A204.1 (cell line): ENCODE results near the gene KCNA3.

Source experiments
- FAIRE-seq: peaks from 2 replicates; lab custom pipeline; 2012; peaks lifted over from hg19 to GRCh38; lab: Jason Lieb, UNC

The KCNA3 gene

GRCh38 chr1:110674337-110675059 lies at the start of gene KCNA3:
Gene KCNA3, minus strand, starts transcription at chr1:110674940. Its CDS starts 131 bp downstream, at chr1:110674809.
- no peak for FAIRE-seq

DNA sequence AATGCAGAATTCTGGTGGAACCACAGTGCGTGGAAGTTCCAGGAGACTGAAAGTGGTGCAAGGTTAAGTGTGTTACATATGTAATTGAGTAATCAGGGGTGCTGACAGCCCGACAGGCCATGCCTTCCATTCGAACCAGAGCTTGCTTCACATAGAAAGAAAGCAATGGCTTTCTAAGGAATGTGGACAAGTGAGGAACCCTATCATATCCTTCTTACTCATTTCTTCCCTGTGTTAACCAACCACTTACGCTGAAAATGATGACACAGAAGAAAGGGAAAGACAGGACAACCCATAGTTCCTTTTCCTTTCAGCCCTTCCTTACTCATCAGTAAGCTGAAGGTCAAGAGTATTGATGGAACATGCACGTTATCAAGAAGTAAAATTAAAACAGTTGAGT lies 48.1 kb upstream of the KCNA3 start:
- FAIRE-seq = no peak

DNA sequence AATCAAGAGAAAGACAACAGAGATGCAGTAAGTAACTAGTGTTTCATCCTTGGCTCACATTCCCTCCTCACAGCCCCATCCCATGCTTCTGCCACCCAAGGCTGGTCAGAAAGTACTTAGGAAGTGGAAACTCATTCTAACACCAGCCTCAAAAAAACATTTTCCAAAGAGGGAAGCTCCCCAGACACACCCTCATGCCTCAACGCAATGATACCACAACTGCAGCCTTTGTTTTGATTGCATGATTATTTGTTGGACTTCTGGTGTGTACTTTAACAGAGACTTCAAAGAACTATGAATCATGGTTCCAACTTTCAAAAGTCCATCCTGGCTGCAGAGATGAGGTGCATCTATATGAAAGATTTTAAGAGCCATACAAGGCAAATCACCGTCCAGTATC lies 45.2 kb upstream of the KCNA3 start:
- no peak for FAIRE-seq

- no peak for FAIRE-seq
Observed at GRCh38 chr1:110718452-110718851, 43.7 kb upstream of the KCNA3 start.

GRCh38 chr1:110717179-110717578 lies 42.4 kb upstream of the KCNA3 start:
- FAIRE-seq = no peak

GRCh38 chr1:110714374-110714995 lies 39.7 kb upstream of the KCNA3 start:
- FAIRE-seq = no peak

GRCh38 chr1:110713221-110713620 lies 38.5 kb upstream of the KCNA3 start:
- no peak for FAIRE-seq

DNA sequence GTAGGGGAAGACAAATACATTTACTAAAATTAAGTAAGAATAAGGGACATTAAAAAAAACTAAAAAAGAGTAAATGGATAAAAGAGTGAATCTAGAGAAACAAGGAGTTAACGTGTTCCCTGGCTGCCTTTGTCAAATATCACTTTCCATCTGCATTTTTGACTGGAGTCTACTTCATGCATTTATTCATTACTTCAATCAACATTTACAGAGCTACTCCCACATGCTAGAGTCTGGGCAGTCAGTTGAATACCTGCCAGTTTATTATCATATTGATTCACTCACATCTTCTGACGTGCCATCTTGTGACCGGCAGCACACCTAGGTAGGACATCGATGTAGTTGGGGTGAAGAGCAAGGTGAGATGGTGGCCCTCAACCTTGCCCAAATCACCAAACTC lies 35.6 kb upstream of the KCNA3 start:
- no peak for FAIRE-seq

DNA sequence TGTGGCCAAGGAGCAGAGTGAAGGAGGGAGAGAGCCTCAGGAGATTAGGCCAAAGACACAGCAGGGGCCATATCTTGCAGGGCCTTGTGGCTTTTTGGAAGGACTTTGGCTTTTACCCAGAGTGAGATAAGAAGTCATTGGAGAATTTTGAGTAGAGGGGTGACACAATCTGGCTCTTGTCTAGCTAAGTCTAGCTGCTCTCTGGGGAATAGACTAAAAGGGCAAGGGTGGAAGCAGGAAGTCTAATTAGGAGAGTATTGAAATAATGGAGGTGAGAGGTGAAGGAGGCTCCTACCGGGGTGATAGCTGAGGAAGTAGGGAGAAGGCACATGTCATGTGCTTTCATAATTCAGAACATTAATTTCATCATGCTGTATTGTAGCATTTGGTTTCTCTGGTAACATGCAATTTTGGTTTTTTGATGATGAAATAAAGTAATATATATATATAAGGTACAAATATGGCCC lies 34.3 kb upstream of the KCNA3 start:
- no peak for FAIRE-seq

DNA sequence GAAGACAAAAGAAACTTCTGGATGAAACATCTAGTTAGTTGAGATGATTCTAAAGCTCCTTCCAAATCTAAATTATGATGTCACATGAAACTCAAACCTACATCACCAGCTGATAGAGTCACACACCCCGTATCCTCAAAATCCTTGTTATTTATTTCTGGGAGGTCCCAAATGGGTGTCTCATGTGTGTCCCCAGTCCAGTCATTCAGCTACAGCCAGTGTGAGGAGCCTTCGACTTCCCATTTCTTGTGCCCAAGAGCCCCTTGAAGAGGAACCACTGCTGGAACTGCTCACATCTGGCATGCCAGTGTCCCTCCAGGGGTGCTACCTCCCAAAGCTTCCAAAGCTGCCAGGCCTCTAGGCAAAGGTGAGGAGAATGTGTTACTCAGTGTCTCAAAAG lies 32.5 kb upstream of the KCNA3 start:
- no peak for FAIRE-seq

DNA sequence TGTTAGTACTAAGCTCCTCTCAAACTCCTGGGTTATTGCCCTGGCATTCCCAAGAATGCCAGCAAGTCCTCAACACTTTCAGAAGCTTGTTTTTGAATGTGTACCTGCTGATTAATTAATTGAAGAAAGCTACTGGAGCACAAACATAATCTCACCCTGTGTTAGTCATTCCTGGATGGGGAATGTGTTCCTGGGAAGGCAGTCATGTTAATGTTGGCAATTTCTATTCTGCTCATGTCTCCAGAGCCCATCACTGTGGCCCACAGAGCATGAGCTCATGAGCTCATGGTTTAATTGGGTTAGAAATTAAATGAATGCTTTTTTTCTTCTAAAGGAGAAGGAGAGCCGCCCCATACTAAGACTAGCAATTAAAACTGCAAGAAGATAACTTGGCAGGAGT lies 31.9 kb upstream of the KCNA3 start:
- FAIRE-seq = no peak

DNA sequence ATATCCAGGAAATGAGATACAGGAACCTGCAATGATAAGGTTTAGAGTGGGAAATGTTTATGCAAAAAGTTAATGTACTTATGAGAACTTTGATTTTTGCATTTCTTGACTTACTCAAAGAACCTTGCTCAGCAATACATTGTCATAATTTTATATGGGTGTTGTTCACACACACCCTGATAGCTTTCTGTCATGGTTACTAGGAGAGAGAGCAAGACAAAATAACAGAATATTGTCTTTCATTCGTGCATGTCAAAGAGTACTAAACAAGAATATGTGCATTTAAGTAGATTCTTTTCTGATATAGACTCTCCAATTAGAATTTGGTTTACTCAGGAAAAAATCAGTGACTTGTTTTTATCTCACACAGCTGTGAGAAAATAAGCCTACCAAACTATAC lies 27.5 kb upstream of the KCNA3 start:
- FAIRE-seq = no peak

DNA sequence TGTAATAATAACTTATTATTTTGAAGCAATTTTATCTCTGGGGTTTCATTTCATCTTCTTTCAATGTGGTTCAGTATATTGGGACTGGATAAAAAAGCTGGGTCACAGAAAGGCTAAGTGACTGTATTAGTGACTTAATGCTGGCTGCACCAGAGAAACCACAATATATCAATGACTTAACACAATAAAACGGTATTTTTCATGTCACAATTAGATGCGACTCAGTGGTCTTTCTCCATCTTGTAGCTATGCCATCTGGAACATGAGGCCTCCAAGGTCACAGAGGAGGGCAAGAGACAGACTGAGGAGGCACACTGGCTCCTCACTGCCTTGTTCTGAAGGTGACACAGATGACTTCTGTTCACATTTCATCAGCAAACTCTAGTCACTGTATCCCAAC lies 26.0 kb upstream of the KCNA3 start:
- no peak for FAIRE-seq

DNA sequence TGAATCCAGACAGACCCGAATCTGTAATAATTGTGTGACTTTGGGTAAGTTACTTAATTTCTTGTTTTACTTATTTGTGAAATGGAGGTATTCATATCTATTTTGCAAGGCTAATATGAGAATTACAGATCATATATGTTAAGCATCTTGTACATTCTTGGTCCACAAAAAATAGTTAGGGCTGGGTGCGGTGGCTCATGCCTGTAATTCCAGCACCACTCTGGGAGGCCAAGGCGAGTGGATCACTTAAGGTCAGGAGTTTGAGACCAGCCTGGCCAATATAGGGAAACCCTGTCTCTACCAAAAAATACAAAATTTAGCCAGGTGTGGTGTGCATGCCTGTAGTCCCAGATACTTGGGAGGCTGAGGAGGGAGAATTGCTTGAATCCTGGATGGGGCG lies 22.9 kb upstream of the KCNA3 start:
- FAIRE-seq = no peak

GRCh38 chr1:110696818-110697217 lies 22.1 kb upstream of the KCNA3 start:
- FAIRE-seq = no peak

DNA sequence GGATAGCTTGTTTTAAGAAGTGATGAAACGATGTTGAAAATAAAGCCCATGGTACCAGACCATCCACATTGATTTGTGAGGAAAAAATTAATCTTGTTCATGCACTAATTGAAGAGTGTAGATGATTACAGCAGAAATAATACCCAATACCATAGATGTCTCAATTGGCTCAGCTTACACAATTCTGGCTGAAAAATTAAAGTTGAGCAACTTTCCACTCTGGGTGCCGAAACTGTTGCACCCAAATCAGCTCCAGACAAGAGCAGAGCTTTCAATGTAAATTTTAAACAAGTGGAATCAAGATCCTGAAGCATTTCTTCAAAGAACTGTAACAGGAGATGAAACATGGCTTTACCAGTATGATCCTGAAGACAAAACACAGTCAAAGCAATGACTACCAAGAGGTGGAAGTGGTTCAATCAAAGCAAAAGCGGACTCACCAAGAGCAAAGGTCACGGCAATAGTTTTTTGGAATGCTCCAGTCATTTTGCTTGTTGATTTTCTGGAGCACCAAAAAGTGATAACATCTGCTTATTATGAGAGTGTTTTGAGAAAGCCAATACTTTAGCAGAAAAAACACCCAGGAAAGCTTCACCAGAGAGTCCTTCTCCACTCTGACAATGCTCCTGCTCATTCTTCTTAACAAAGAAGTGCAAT lies 16.1 kb upstream of the KCNA3 start:
- FAIRE-seq = no peak

DNA sequence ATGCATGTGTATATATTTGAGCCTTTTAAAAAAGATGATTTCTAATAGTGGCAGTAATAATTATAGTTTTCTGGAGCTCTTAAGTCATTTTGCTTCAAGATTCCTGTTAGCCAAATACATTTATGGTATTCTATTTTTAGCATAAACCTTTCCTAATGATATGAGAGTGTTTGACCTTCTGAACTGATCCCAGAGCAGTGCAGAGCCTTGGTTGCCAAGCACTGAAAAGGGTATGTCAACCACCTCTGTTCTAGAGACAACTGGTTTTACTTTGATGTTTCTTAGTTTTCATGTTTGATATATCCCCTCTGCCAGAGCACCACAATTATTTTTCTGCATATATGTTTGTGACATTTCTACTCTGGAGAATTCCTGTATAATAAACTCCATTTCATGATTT lies 15.1 kb upstream of the KCNA3 start:
- FAIRE-seq = no peak

GRCh38 chr1:110688514-110688913 lies 13.8 kb upstream of the KCNA3 start:
- FAIRE-seq = no peak

DNA sequence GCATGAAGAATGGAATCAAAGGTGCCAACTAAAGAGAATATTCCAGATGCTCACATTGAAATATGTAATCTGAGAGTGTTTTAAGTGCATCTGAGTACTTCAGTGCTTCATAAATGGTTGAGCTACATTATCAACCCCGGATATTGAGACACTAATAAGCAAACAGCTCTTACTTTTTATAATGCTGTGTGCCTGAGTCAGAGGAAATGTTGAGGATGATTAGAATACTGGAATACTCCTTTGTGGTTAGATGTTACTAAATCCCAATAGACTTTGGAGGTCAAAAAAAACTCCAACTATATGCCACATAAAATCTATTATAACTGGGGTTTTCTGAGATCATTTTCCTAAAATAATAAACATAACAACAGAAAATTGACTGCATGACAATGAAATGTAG lies 12.5 kb upstream of the KCNA3 start:
- no peak for FAIRE-seq

- FAIRE-seq = no peak
Observed at GRCh38 chr1:110686188-110686587, 11.4 kb upstream of the KCNA3 start.

DNA sequence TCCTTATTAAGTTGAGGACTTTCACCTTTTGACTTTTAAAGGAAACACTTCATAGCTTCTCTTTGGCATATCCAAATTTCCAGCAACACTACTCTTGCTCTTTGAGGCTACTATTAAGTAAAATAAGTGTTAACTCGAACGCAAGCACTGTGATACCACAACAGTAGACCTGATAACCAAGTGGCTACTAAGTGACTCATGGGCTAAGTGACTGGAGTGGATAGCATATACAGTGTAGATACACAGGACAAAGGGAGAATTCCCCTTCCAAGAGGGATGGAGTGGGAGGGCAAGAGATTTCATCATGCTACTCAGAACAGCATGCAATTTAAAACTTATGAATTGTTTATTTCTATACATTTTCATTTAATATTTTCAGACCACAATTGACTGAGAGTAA lies 9.8 kb upstream of the KCNA3 start:
- no peak for FAIRE-seq

GRCh38 chr1:110682898-110683297 lies 8.2 kb upstream of the KCNA3 start:
- FAIRE-seq = no peak

DNA sequence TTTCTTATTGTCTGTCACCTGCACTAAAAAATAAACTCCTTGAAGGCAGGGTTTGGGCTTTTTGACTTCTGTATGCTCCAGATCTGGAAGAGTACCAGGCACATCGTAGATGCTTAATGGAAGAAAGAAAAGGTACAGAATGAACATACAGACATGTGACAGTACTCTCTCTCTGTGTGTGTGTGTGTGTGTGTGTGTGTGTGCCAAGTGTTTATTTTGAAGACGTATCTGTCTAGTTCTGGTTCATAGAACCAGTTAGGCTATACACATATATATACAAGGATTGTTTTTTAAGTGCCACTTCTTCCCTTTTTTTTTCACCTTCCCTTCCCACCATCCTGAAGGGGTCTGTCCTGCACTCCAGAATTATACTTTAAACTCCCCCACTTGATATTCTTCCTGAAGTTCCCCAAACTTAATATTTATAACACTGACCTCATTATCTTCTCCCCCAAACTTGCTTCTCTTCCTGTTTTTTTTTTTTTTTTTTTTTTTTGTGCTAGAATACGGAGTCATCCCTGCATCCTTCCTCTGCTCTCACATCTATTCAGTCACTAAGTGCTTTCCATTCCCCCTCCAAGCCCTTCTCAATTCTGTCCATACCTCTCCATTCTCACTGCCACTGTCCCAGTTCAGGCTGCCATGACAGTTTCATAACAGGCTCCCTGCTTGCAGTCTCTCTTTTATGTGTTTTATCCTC lies 5.4 kb upstream of the KCNA3 start:
- FAIRE-seq = no peak
